Activated CD4-positive, alpha-beta T cell treated with anti-CD3 and anti-CD28 coated beads, Interleukin-2, amount 50 U/mL, for 16 hours (primary cell): ENCODE data around the gene WSB1.
A peak's percentile ranks its signal among the peaks of the same experiment; 100 is the strongest.
"Not testable (repeated sequence)": the region's sequence is repeated elsewhere in the genome, so short reads cannot be mapped to it uniquely, and the experiment has no call there.

Source experiments
- DNase-seq: peaks from one replicate; pipeline ENCODE4 v3.0.0-alpha.2; 2020

The WSB1 gene

GRCh38 chr17:27293898-27294688 is at the start of gene WSB1:
WSB1 (plus strand) TSS chr17:27294114; CDS start chr17:27294396, 282 bp downstream.
- DNase-seq, result peak; percentile 93

GRCh38 chr17:27244491-27245223 is 49.3 kb upstream of the WSB1 start:
- DNase-seq, result no peak

GRCh38 chr17:27245230-27245696 is 48.7 kb upstream of the WSB1 start:
- DNase-seq, result peak; percentile 50

GRCh38 chr17:27246537-27246936 is 47.4 kb upstream of the WSB1 start:
- DNase-seq, result no peak

- DNase-seq, result no peak
Observed at GRCh38 chr17:27247071-27247957, 46.6 kb upstream of the WSB1 start.

GRCh38 chr17:27247958-27248342 is 46.0 kb upstream of the WSB1 start:
- DNase-seq, result no peak

GRCh38 chr17:27250791-27251190 is 43.1 kb upstream of the WSB1 start:
- DNase-seq, result not testable (repeated sequence)

- not testable (repeated sequence) for DNase-seq
Observed at GRCh38 chr17:27254802-27255201, 39.1 kb upstream of the WSB1 start.

- no peak for DNase-seq
Observed at GRCh38 chr17:27256225-27257030, 37.5 kb upstream of the WSB1 start.

- no peak for DNase-seq
Observed at GRCh38 chr17:27257031-27257357, 36.9 kb upstream of the WSB1 start.

GRCh38 chr17:27259356-27259755 is 34.6 kb upstream of the WSB1 start:
- no peak for DNase-seq

GRCh38 chr17:27263386-27263785 is 30.5 kb upstream of the WSB1 start:
- DNase-seq, result no peak

GRCh38 chr17:27264068-27264812 is 29.7 kb upstream of the WSB1 start:
- DNase-seq, result no peak

- DNase-seq, result no peak
Observed at GRCh38 chr17:27265333-27265732, 28.6 kb upstream of the WSB1 start.

- no peak for DNase-seq
Observed at GRCh38 chr17:27266228-27266627, 27.7 kb upstream of the WSB1 start.

- DNase-seq, result no peak
Observed at GRCh38 chr17:27268394-27269085, 25.4 kb upstream of the WSB1 start.

- DNase-seq, result no peak
Observed at GRCh38 chr17:27269201-27269600, 24.7 kb upstream of the WSB1 start.

- DNase-seq, result no peak
Observed at GRCh38 chr17:27269974-27270373, 23.9 kb upstream of the WSB1 start.

- no peak for DNase-seq
Observed at GRCh38 chr17:27276653-27277156, 17.2 kb upstream of the WSB1 start.

GRCh38 chr17:27279132-27279531 is 14.8 kb upstream of the WSB1 start:
- not testable (repeated sequence) for DNase-seq

GRCh38 chr17:27280527-27280926 is 13.4 kb upstream of the WSB1 start:
- DNase-seq, result no peak
